K562 (cell line): Measurements from ENCODE around the gene PAFAH1B2. TPM values are rescaled to one million over a fixed set of nuclear protein-coding genes. Genes with fewer than 3 reads are reported as not detected.

Experiments
- EGR1 ChIP-seq: fragments of 450-650 bp; conservative IDR thresholded peaks from 2 replicates; pipeline ENCODE4 v1.6.1; 2017; ENCODE audit warnings: mild to moderate bottlenecking
- EP300 ChIP-seq: IDR thresholded peaks from 2 replicates; pipeline ENCODE4 v1.6.1; 2012; ENCODE audit warnings: low read length, improper control_type of control experiment
- GATA2 ChIP-seq: sonication (generic); formaldehyde crosslinking; IDR thresholded peaks from 2 replicates; pipeline ENCODE4 v1.4.0; 2020; ENCODE audit warnings: mild to moderate bottlenecking, missing genetic modification reagents
- HLTF ChIP-seq: fragments of 450-650 bp; IDR thresholded peaks from 2 replicates; pipeline ENCODE4 v1.6.1; 2016
- KAT7 ChIP-seq: sonication (generic); formaldehyde crosslinking; IDR thresholded peaks from 2 replicates; pipeline ENCODE4 v1.8.0; 2022; ENCODE audit warnings: missing genetic modification reagents, mild to moderate bottlenecking, borderline replicate concordance
- MTA2 ChIP-seq: fragments of 450-650 bp; IDR thresholded peaks from 2 replicates; pipeline ENCODE4 v1.6.1; 2016; ENCODE audit warnings: low read depth
- POLR2G ChIP-seq: fragments of 200-400 bp; formaldehyde crosslinking; IDR thresholded peaks from 2 replicates; pipeline ENCODE4 v1.6.1; 2017; ENCODE audit warnings: low read depth, mild to moderate bottlenecking, antibody characterized with exemption, low read length, moderate library complexity
- RREB1 ChIP-seq: fragments of 250-450 bp; sonication (Bioruptor Pico); IDR thresholded peaks from 2 replicates; pipeline ENCODE4 v1.4.0; 2020
- YBX1 ChIP-seq: fragments of 450-650 bp; IDR thresholded peaks from 2 replicates; pipeline ENCODE4 v1.7.1; 2016; ENCODE audit warnings: mild to moderate bottlenecking
- ZBTB40 ChIP-seq, 2 experiments: fragments of 450-650 bp in 1 of 2; sonication (generic) in 1 of 2; formaldehyde crosslinking in 1 of 2; IDR thresholded peaks; 2 replicates each; pipeline versions ENCODE4 v1.7.1 to v1.9.0; 2016 to 2022; ENCODE audit warnings: inconsistent platforms in 1 of 2, mild to moderate bottlenecking in 1 of 2, missing genetic modification reagents in 1 of 2
- polyA plus RNA-seq, 8 experiments: library from polyadenylated mRNA; depleted of rRNA in 4 of 8; stranded (reverse) in 5 of 8; unstranded in 3 of 8; fragments of >200 nt; fragmentation: Nextera tagmentation in 2 of 8; fragmentation: Illumina TruSeq in 1 of 8; extraction: Ambion mirVana in 2 of 8; extraction: Trizol in 1 of 8; gene quantifications; 2 replicates each; pipeline versions ENCODE4 v1.2.1 to v1.2.3, GENCODE V29; 2011 to 2014; ENCODE audit warnings: inconsistent platforms in 1 of 8, missing spikeins in 1 of 8
- total RNA-seq, 7 experiments: library from RNA; depleted of rRNA in 6 of 7; stranded (reverse); fragments of >200 nt in 6 of 7; fragmentation: Illumina TruSeq in 2 of 7; extraction: Trizol in 2 of 7; gene quantifications; 2 replicates each; pipeline versions ENCODE4 v1.2.1 to v1.2.3, GENCODE V29; 2011 to 2021; ENCODE audit warnings: low replicate concordance in 1 of 7

PAFAH1B2 gene
- total and polyA plus RNA-seq, 9 of the 15 experiments (the other 6 are each of a cell fraction or from before 2014, with no cell fraction given): 27.8 to 94.7 (median 64.9) TPM

- 0 out of 2 replicates have a peak, but pooled peaks have one; percentile 14 for TF ChIP-seq ZBTB40 (IDR thresholded peaks at IDR 0.05)
- no peak for TF ChIP-seq ZBTB40 (CRISPR knock-in tag; IDR thresholded peaks at IDR 0.05)
- TF ChIP-seq KAT7 (CRISPR knock-in tag): 0 out of 2 replicates have a peak, but pooled peaks have one; percentile 16
- no peak for TF ChIP-seq EP300
- no peak for TF ChIP-seq EGR1
- TF ChIP-seq YBX1: no peak
- TF ChIP-seq HLTF: no peak
- TF ChIP-seq GATA2: no peak
- peak; percentile 79 for TF ChIP-seq POLR2G
- TF ChIP-seq MTA2: no peak
- TF ChIP-seq RREB1: no peak
These were observed 35.2 kb downstream of the PAFAH1B2 start (continued) for GRCh38 chr11:117179048-117179999.
